ENCODE results near the gene ARHGEF12.

ARHGEF12 gene

GRCh38 chr11:120318906-120319305 lies 17.3 kb upstream of the ARHGEF12 start:
- no peak for DNase-seq (ENCODE audit: low spot score)

- peak; percentile 87 for DNase-seq (ENCODE audit: low spot score)
Measured at GRCh38 chr11:120324932-120325810, 11.0 kb upstream of the ARHGEF12 start, which contains the start of gene TLCD5. TLCD5 (plus strand) TSS chr11:120325299; CDS start chr11:120327442, 2,143 bp downstream.

- no peak for DNase-seq (ENCODE audit: low spot score)
Measured at GRCh38 chr11:120326228-120326627, 10.0 kb upstream of the ARHGEF12 start.

- no peak for DNase-seq (ENCODE audit: low spot score)
Measured at GRCh38 chr11:120326845-120327281, 9.3 kb upstream of the ARHGEF12 start.

- no peak for DNase-seq (ENCODE audit: low spot score)
Measured at GRCh38 chr11:120327311-120327710, 8.9 kb upstream of the ARHGEF12 start.

- DNase-seq (ENCODE audit: low spot score): no peak
Measured at GRCh38 chr11:120329556-120329955, 6.7 kb upstream of the ARHGEF12 start.

- DNase-seq (ENCODE audit: low spot score): no peak
Measured at GRCh38 chr11:120330045-120330444, 6.2 kb upstream of the ARHGEF12 start.

GRCh38 chr11:120331301-120331996 lies 4.8 kb upstream of the ARHGEF12 start:
- DNase-seq (ENCODE audit: low spot score): peak; percentile 47

- no peak for DNase-seq (ENCODE audit: low spot score)
Measured at GRCh38 chr11:120332822-120333716, 3.1 kb upstream of the ARHGEF12 start.

GRCh38 chr11:120333801-120334200 lies 2.4 kb upstream of the ARHGEF12 start:
- DNase-seq (ENCODE audit: low spot score): no peak

- no peak for DNase-seq (ENCODE audit: low spot score)
Measured at GRCh38 chr11:120334332-120334731, 1.9 kb upstream of the ARHGEF12 start.

GRCh38 chr11:120334894-120335462 lies 1.2 kb upstream of the ARHGEF12 start:
- no peak for DNase-seq (ENCODE audit: low spot score)

GRCh38 chr11:120335556-120335907 lies 681 bp upstream of the ARHGEF12 start:
- DNase-seq (ENCODE audit: low spot score): no peak

- peak; percentile 73 for DNase-seq (ENCODE audit: low spot score)
Measured at GRCh38 chr11:120336641-120337354, 585 bp downstream of the ARHGEF12 start.

- no peak for DNase-seq (ENCODE audit: low spot score)
Measured at GRCh38 chr11:120337355-120338106, 1.3 kb downstream of the ARHGEF12 start.

GRCh38 chr11:120338107-120338933 lies 2.1 kb downstream of the ARHGEF12 start:
- no peak for DNase-seq (ENCODE audit: low spot score)

- no peak for DNase-seq (ENCODE audit: low spot score)
Measured at GRCh38 chr11:120339394-120339890, 3.2 kb downstream of the ARHGEF12 start.

GRCh38 chr11:120340529-120340928 lies 4.3 kb downstream of the ARHGEF12 start:
- DNase-seq (ENCODE audit: low spot score): no peak

GRCh38 chr11:120342226-120342625 lies 6.0 kb downstream of the ARHGEF12 start:
- no peak for DNase-seq (ENCODE audit: low spot score)
